GM12801 (cell line): ENCODE data around the gene EEFSEC.

Source experiments
- TF ChIP-seq, protein P1 (sequence below): IDR thresholded peaks from one replicate; pipeline ENCODE4 v1.5.1; 2011; ENCODE audit warnings: control low read depth; ENCODE audit not compliant: insufficient read length; ENCODE audit errors: extremely low read depth

EEFSEC gene

DNA sequence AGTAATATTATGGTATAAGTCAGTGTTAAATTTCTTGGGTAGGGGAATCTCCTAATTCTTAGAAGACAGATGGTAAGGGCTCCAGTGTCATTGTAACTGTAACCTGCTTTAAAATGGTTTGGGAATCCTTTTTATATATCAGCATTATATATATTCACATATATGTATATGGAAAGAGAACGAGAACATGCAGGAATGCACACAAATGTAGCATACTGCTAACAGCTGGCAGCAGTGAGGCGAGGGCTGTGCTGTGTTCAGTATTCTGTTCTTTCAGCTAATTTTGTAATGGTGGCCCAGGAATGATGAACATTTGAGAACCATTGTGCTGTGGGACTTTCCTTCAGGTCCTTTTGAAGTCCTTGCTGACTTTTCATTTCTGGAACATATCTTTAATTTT is 60.8 kb downstream of the EEFSEC start:
- TF ChIP-seq, protein P1, sequence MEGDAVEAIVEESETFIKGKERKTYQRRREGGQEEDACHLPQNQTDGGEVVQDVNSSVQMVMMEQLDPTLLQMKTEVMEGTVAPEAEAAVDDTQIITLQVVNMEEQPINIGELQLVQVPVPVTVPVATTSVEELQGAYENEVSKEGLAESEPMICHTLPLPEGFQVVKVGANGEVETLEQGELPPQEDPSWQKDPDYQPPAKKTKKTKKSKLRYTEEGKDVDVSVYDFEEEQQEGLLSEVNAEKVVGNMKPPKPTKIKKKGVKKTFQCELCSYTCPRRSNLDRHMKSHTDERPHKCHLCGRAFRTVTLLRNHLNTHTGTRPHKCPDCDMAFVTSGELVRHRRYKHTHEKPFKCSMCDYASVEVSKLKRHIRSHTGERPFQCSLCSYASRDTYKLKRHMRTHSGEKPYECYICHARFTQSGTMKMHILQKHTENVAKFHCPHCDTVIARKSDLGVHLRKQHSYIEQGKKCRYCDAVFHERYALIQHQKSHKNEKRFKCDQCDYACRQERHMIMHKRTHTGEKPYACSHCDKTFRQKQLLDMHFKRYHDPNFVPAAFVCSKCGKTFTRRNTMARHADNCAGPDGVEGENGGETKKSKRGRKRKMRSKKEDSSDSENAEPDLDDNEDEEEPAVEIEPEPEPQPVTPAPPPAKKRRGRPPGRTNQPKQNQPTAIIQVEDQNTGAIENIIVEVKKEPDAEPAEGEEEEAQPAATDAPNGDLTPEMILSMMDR = no peak

DNA sequence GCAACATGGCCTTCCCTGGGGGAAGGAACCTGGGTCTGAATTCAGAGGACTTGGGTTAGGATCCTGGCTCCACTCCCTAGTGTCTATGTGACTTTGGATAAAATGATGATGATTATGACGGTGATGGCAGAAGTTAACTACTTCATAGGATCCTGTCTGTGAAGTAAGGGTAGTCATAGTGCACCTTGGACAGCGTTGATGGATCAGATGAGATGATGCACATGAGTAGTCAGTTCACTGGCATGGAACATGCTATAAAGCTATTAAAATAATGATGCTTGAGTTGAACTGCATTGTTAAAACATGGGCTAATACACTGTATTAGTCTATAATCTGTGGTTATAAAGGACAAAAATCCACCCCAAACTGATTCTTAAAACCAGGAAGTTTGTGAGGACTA is 62.0 kb downstream of the EEFSEC start:
- TF ChIP-seq, protein P1 = no peak

DNA sequence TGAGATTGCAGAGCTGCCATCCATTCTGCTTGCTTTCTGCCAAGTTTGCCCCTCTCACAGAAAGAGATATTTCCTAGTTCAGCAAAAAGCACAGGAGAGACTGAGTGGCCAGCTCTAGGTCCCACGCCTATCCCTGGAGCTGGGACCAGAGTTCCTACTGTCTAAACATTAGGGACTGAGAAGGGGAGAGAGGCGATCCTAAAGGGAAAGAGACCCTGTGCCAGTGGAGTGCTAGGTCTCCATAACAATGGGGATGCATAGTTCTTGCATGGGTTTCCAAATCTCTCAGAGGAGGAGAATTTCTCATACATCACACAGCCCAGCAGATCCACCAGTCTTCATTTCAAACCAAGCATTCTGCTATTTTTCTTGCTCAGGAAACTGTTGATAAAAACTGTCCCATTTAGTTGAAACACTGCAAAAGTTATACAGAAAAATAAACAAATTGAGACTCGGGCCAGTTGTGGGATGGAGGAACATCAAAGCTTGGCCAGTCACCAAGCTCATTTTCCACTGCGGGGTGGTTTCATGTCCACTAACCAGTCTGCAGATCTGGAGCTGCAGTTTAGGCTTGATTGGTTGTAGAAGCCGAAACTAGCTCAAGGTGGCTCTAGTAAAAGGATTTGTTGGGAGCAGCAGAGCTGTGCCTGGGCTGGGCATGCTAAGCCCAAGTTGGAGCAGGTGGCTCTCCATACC is 62.7 kb downstream of the EEFSEC start:
- TF ChIP-seq, protein P1 = no peak

- TF ChIP-seq, protein P1 = no peak
These were observed 64.6 kb downstream of the EEFSEC start for GRCh38 chr3:128217702-128218547.

GRCh38 chr3:128218548-128219257 is 65.4 kb downstream of the EEFSEC start:
- TF ChIP-seq, protein P1 = no peak

DNA sequence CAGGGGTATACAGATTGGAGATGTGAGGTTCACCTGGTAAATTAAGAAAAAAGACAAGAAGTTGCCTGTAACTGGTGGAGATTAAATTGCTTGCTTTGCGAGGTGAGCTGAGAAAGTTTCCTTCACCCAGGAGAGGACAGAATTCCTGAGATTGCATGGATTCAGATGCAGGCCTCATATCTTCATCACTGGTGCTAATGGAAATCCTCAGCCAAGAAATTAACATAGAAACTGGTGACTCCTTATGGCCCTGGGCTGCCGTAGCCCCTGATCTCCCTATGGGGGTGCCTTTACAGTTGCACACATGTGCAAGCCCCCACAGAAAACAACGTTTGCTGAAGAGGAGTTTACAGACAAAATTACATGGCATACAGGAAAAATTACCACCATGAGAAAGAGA is 68.0 kb downstream of the EEFSEC start:
- TF ChIP-seq, protein P1 = no peak

DNA sequence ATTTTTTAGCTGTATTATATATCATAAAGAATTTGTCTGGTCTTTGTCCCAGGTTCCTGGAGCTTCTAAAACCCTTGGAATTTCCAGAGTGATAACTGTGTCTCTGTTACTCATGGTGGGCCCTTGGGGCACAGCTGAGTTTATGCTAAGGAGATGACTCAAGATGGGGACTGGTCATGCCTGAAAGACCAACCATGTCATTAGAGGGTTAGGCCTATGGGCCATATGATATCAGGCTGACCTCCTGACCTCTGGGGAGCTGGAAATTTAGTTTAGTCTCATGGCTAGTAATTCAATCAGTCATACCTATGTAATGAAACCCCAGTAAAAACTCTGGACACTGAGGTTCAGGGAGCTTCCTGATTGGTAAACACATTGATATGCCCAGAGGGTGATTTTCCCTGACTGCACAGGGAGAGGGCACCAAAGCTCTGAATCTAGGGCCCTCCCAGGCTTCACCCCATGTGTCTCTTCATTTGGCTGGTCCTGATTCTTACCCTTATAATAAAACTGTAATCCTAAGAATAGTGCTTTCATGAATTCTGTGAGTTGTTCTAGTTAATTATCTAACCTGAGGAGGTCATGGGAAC is 69.6 kb downstream of the EEFSEC start:
- TF ChIP-seq, protein P1 = no peak
